ENCODE results near the gene KCNQ1.

- TF ChIP-seq POLR2A (IDR thresholded peaks at IDR 0.05; ENCODE audit: low read depth, low read length) (no peak), TAF1 (IDR thresholded peaks at IDR 0.05; ENCODE audit: borderline replicate concordance, low read depth, low read length) (no peak), POLR2AphosphoS5 (IDR thresholded peaks at IDR 0.05; ENCODE audit: low read depth, low read length) (no peak)
Measured at GRCh38 chr11:2771758-2772466, 327.1 kb downstream of the KCNQ1 start.

Measured in GM12892 (cell line).